Mesendoderm (in vitro differentiated cells): ENCODE results near the gene MYO15B.

Experiments
- DNase-seq: peaks from one replicate; pipeline ENCODE4 v3.0.0; 2013
- H2AK5ac ChIP-seq: 2 replicates; pipeline ENCODE4 v1.6.1; 2013; ENCODE audit warnings: low read length, inconsistent platforms
- H2BK120ac ChIP-seq: 2 replicates; pipeline ENCODE4 v1.6.1; 2013; ENCODE audit warnings: low read depth, mild to moderate bottlenecking, low read length, moderate library complexity, mixed read lengths
- H2BK15ac ChIP-seq: replicated peaks from 2 replicates; pipeline ENCODE4 v1.6.1; 2013; ENCODE audit warnings: low read depth, mild to moderate bottlenecking, moderate library complexity
- H2BK5ac ChIP-seq: 2 replicates; pipeline ENCODE4 v1.6.1; 2013; ENCODE audit warnings: low read length, inconsistent platforms
- H3K18ac ChIP-seq: 2 replicates; pipeline ENCODE4 v1.6.1; 2013; ENCODE audit warnings: mild to moderate bottlenecking, low read length, mixed read lengths
- H3K23ac ChIP-seq: one replicate; pipeline ENCODE4 v1.6.1; 2013; ENCODE audit warnings: low read length
- H3K27ac ChIP-seq: 2 replicates; pipeline ENCODE4 v1.5.1; 2013; ENCODE audit warnings: low read depth, mild to moderate bottlenecking, inconsistent platforms, low read length, moderate library complexity
- H3K27me3 ChIP-seq: 2 replicates; pipeline ENCODE4 v1.6.1; 2013; ENCODE audit warnings: low read length, control low read depth, mild to moderate bottlenecking, inconsistent platforms; ENCODE audit not compliant: insufficient read depth, poor library complexity
- H3K36me3 ChIP-seq: 2 replicates; pipeline ENCODE4 v1.6.1; 2013; ENCODE audit warnings: low read length, inconsistent platforms; ENCODE audit not compliant: control insufficient read depth, insufficient read depth
- H3K4ac ChIP-seq: one replicate; pipeline ENCODE4 v1.6.1; 2013; ENCODE audit warnings: low read depth, mild to moderate bottlenecking, low read length, moderate library complexity
- H3K4me1 ChIP-seq: 2 replicates; pipeline ENCODE4 v1.6.1; 2013; ENCODE audit warnings: low read depth, low read length, inconsistent platforms; ENCODE audit not compliant: control insufficient read depth
- H3K4me2 ChIP-seq: 2 replicates; pipeline ENCODE4 v1.6.1; 2013; ENCODE audit warnings: low read length
- H3K4me3 ChIP-seq: 2 replicates; pipeline ENCODE4 v1.5.1; 2013; ENCODE audit warnings: mild to moderate bottlenecking, low read length
- H3K56ac ChIP-seq: one replicate; pipeline ENCODE4 v1.6.1; 2013; ENCODE audit warnings: low read length
- H3K79me1 ChIP-seq: 2 replicates; pipeline ENCODE4 v1.6.1; 2013; ENCODE audit warnings: low read length, inconsistent platforms
- H3K79me2 ChIP-seq: 2 replicates; pipeline ENCODE4 v1.6.1; 2013; ENCODE audit warnings: mild to moderate bottlenecking, low read length; ENCODE audit not compliant: control insufficient read depth, insufficient read depth
- H3K9ac ChIP-seq: 2 replicates; pipeline ENCODE4 v1.6.1; 2013; ENCODE audit warnings: low read length, inconsistent platforms
- H4K5ac ChIP-seq: one replicate; pipeline ENCODE4 v1.6.1; 2013; ENCODE audit warnings: low read length
- H4K8ac ChIP-seq: one replicate; pipeline ENCODE4 v1.6.1; 2013; ENCODE audit warnings: low read depth, mild to moderate bottlenecking, control low read depth, low read length, moderate library complexity
- WGBS: extraction: QIAGEN DNeasy Blood & Tissue Kit; methylation state at CpG from one replicate; pipeline ENCODE4 v1.1.7; 2013; ENCODE audit warnings: low lambda C conversion rate, missing lambda C conversion rate; ENCODE audit not compliant: insufficient coverage; ENCODE audit errors: extremely low coverage; 5-methylcytosine and 5-hydroxymethylcytosine counted together

The MYO15B gene

GRCh38 chr17:75639771-75640555, 52.4 kb downstream of the MYO15B start:
- Histone ChIP-seq H2BK120ac (no peak overlapping the region), H3K27ac (no peak overlapping the region), H3K18ac (no peak overlapping the region), H3K9ac (no peak overlapping the region), H3K4me1 (no peaks in the 10 kb centered on the region), H2AK5ac (no peak overlapping the region), H3K4ac (no peak overlapping the region), H3K79me1 (no peaks in the 10 kb centered on the region), H3K79me2 (no peaks in the 10 kb centered on the region), H4K5ac (no peak overlapping the region), H4K8ac (no peak overlapping the region), H2BK5ac (no peak overlapping the region), H3K23ac (no peak overlapping the region), H3K56ac (no peak overlapping the region), H3K27me3 (no peaks in the 10 kb centered on the region), H2BK15ac (no peak overlapping the region), H3K36me3 (no peaks in the 10 kb centered on the region), H3K4me3 (no peak overlapping the region), H3K4me2 (no peak overlapping the region)
- DNase-seq = no peak
- no CpG with 5 or more reads among the region's 30 CpGs for WGBS

- Histone ChIP-seq H3K56ac (no peak overlapping the region), H3K79me1 (no peaks in the 10 kb centered on the region), H3K23ac (no peak overlapping the region), H3K36me3 (no peaks in the 10 kb centered on the region), H2BK120ac (no peak overlapping the region), H3K27ac (no peak overlapping the region), H4K8ac (no peak overlapping the region), H4K5ac (no peak overlapping the region), H3K27me3 (no peaks in the 10 kb centered on the region), H2BK5ac (no peak overlapping the region), H2BK15ac (no peak overlapping the region), H3K4me1 (no peaks in the 10 kb centered on the region), H3K79me2 (no peaks in the 10 kb centered on the region), H2AK5ac (no peak overlapping the region), H3K9ac (no peak overlapping the region), H3K18ac (no peak overlapping the region), H3K4me3 (no peak overlapping the region), H3K4ac (no peak overlapping the region), H3K4me2 (no peak overlapping the region)
- no CpG with 5 or more reads among the region's 13 CpGs for WGBS
- DNase-seq = no peak
Observed at GRCh38 chr17:75640556-75641119, 53.0 kb downstream of the MYO15B start.

- no CpG with 5 or more reads among the region's 9 CpGs for WGBS
- H4K5ac ChIP-seq = no peak overlapping the region
- no peaks in the 10 kb centered on the region for H3K79me1 ChIP-seq
- H3K4me2 ChIP-seq = no peak overlapping the region
- no peak overlapping the region for H3K4me3 ChIP-seq
- no peak overlapping the region for H2BK5ac ChIP-seq
- no peak overlapping the region for H3K9ac ChIP-seq
- no peak overlapping the region for H2AK5ac ChIP-seq
- H3K23ac ChIP-seq = no peak overlapping the region
- H2BK15ac ChIP-seq = no peak overlapping the region
- no peaks in the 10 kb centered on the region for H3K27me3 ChIP-seq
- no peak overlapping the region for H3K4ac ChIP-seq
- H3K56ac ChIP-seq = no peak overlapping the region
- H3K79me2 ChIP-seq = no peaks in the 10 kb centered on the region
- no peak overlapping the region for H3K18ac ChIP-seq
- no peak overlapping the region for H3K27ac ChIP-seq
- no peak overlapping the region for H4K8ac ChIP-seq
- no peak for DNase-seq
- H3K4me1 ChIP-seq = no peaks in the 10 kb centered on the region
- H2BK120ac ChIP-seq = no peak overlapping the region
- H3K36me3 ChIP-seq = no peaks in the 10 kb centered on the region
Observed at GRCh38 chr17:75641343-75641742, 53.7 kb downstream of the MYO15B start.

- Histone ChIP-seq H2BK15ac (no peak overlapping the region), H3K79me2 (no peaks in the 10 kb centered on the region), H2AK5ac (no peak overlapping the region), H3K23ac (no peak overlapping the region), H3K4me3 (no peak overlapping the region), H3K18ac (no peak overlapping the region), H3K4me1 (no peaks in the 10 kb centered on the region), H3K4ac (no peak overlapping the region), H2BK120ac (no peak overlapping the region), H2BK5ac (no peak overlapping the region), H3K79me1 (no peaks in the 10 kb centered on the region), H4K5ac (no peak overlapping the region), H3K27ac (no peak overlapping the region), H3K27me3 (no peaks in the 10 kb centered on the region), H3K56ac (no peak overlapping the region), H3K4me2 (no peak overlapping the region), H4K8ac (no peak overlapping the region), H3K36me3 (no peaks in the 10 kb centered on the region), H3K9ac (no peak overlapping the region)
- DNase-seq = no peak
- WGBS = no CpG with 5 or more reads among the region's 7 CpGs
Observed at GRCh38 chr17:75642182-75642783, 54.7 kb downstream of the MYO15B start.

GRCh38 chr17:75642784-75643642, 55.4 kb downstream of the MYO15B start:
- H3K79me1 ChIP-seq = no peaks in the 10 kb centered on the region
- no peak overlapping the region for H2BK5ac ChIP-seq
- no peak overlapping the region for H3K23ac ChIP-seq
- H2AK5ac ChIP-seq = no peak overlapping the region
- no peak overlapping the region for H2BK120ac ChIP-seq
- no peak overlapping the region for H3K4me3 ChIP-seq
- DNase-seq = peak; percentile 30
- H3K4ac ChIP-seq = no peak overlapping the region
- no peak overlapping the region for H3K9ac ChIP-seq
- H4K5ac ChIP-seq = no peak overlapping the region
- no peaks in the 10 kb centered on the region for H3K27me3 ChIP-seq
- no peaks in the 10 kb centered on the region for H3K79me2 ChIP-seq
- H3K56ac ChIP-seq = no peak overlapping the region
- H3K4me1 ChIP-seq = no peaks in the 10 kb centered on the region
- H4K8ac ChIP-seq = no peak overlapping the region
- H2BK15ac ChIP-seq = no peak overlapping the region
- no peak overlapping the region for H3K4me2 ChIP-seq
- WGBS = no CpG with 5 or more reads among the region's 17 CpGs
- no peaks in the 10 kb centered on the region for H3K36me3 ChIP-seq
- no peak overlapping the region for H3K18ac ChIP-seq
- no peak overlapping the region for H3K27ac ChIP-seq
